ENCODE measurements around the gene DMRT3.

DNA sequence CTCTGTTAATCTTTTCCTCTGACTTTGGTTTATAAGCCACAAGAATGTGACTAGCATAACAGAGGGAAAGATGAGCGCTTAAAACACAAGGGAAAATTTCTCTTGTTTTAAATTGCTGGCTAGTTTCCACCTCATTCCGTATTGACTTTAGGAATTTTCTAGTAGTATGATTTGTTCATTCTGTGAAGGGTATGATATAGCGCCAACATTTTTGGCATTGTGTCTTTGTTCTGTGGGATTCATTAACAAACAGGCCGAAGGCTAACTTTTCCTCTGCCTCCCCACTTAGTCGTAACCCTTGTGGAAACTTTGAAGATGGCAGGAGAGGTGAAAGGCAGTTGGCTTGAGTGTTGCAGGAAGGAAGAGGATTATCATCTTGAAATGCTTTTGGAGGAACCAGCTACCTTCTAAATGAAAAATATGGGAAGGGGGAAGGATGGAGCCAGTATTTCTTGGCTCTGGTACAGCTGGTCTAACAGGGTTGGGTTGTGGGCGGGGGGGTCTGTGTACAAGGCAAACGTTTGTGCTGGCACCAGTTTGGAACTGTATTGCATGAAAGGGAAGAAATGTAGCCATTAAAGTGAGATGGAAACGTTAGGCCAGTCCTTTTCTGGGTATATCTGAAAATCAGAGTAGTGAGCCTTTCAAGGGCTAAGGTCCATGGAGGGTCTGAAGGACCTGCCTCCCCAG lies 52.2 kb downstream of the DMRT3 start:
- TF ChIP-seq, protein P1, sequence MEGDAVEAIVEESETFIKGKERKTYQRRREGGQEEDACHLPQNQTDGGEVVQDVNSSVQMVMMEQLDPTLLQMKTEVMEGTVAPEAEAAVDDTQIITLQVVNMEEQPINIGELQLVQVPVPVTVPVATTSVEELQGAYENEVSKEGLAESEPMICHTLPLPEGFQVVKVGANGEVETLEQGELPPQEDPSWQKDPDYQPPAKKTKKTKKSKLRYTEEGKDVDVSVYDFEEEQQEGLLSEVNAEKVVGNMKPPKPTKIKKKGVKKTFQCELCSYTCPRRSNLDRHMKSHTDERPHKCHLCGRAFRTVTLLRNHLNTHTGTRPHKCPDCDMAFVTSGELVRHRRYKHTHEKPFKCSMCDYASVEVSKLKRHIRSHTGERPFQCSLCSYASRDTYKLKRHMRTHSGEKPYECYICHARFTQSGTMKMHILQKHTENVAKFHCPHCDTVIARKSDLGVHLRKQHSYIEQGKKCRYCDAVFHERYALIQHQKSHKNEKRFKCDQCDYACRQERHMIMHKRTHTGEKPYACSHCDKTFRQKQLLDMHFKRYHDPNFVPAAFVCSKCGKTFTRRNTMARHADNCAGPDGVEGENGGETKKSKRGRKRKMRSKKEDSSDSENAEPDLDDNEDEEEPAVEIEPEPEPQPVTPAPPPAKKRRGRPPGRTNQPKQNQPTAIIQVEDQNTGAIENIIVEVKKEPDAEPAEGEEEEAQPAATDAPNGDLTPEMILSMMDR (IDR thresholded peaks at IDR 0.05), result no peak
- no peak for TF ChIP-seq POLR2A (IDR thresholded peaks at IDR 0.05)

Measured in thyroid gland (tissue), 4 donors.